HEK293 (cell line): ENCODE results near the gene EPDR1.
A peak's percentile ranks its signal among the peaks of the same experiment; 100 is the strongest.

Experiments
- CTCF ChIA-PET: fragments of 350-600 bp; formaldehyde crosslinking; extraction: SDS; loops from one replicate; lab custom pipeline; 2021; ENCODE audit warnings: antibody characterized with exemption; lab: Yijun Ruan, JAX
- POLR2A ChIA-PET: fragments of 300-600 bp; formaldehyde crosslinking; extraction: SDS; loops from one replicate; lab custom pipeline; 2020; ENCODE audit warnings: antibody characterized with exemption, inconsistent platforms; lab: Yijun Ruan, JAX
- H3K27ac ChIP-seq: fragments of 200-500 bp; sonication (Bioruptor generic); 2 replicates; pipeline ENCODE4 v1.5.1; 2014; ENCODE audit warnings: low read depth, low read length, control low read depth, inconsistent platforms; ENCODE audit errors: extremely low read depth
- H3K36me3 ChIP-seq, 2 experiments: fragments of 200-500 bp in 1 of 2; sonication (Bioruptor generic) in 1 of 2; 1 replicate in 1 of 2; 2 replicates in 1 of 2; pipeline ENCODE4 v1.5.1; 2014 to 2017; ENCODE audit warnings: inconsistent platforms in 2 of 2, low read length in 2 of 2; ENCODE audit not compliant: control insufficient read depth in 2 of 2, insufficient read depth in 1 of 2
- H3K4me1 ChIP-seq: fragments of 200-500 bp; sonication (Bioruptor generic); 2 replicates; pipeline ENCODE4 v1.5.1; 2014; ENCODE audit warnings: mild to moderate bottlenecking, low read length, inconsistent platforms; ENCODE audit not compliant: control insufficient read depth, insufficient read depth
- H3K4me3 ChIP-seq: 2 replicates; pipeline ENCODE4 v1.5.1; 2011; ENCODE audit warnings: low read depth, mild to moderate bottlenecking, control low read depth, low read length, moderate library complexity
- H3K9me3 ChIP-seq: fragments of 200-500 bp; sonication (Bioruptor generic); 2 replicates; pipeline ENCODE4 v1.5.1; 2014; ENCODE audit warnings: low read depth, low read length, inconsistent platforms; ENCODE audit not compliant: control insufficient read depth, insufficient read depth
- GLIS1 ChIP-seq: fragments of 450-650 bp; formaldehyde crosslinking; IDR thresholded peaks from 2 replicates; pipeline ENCODE4 v1.5.1; 2016; ENCODE audit warnings: missing biosample characterization, missing genetic modification characterization
- GLIS2 ChIP-seq: fragments of 450-650 bp; formaldehyde crosslinking; IDR thresholded peaks from 2 replicates; pipeline ENCODE4 v1.5.1; 2016; ENCODE audit warnings: missing biosample characterization, missing genetic modification characterization
- HIC1 ChIP-seq: fragments of 450-650 bp; formaldehyde crosslinking; IDR thresholded peaks from 2 replicates; pipeline ENCODE4 v1.5.1; 2016; ENCODE audit warnings: missing biosample characterization, missing genetic modification characterization
- HOXD13 ChIP-seq: sonication (generic); formaldehyde crosslinking; IDR thresholded peaks from 2 replicates; pipeline ENCODE4 v1.8.0; 2022; ENCODE audit warnings: missing genetic modification reagents, borderline replicate concordance
- KLF17 ChIP-seq: fragments of 450-650 bp; formaldehyde crosslinking; IDR thresholded peaks from 2 replicates; pipeline ENCODE4 v1.5.1; 2016; ENCODE audit warnings: missing biosample characterization, missing genetic modification characterization
- PATZ1 ChIP-seq: fragments of 450-650 bp; formaldehyde crosslinking; IDR thresholded peaks from 2 replicates; pipeline ENCODE4 v1.5.1; 2016; ENCODE audit warnings: missing biosample characterization, missing genetic modification characterization
- SP3 ChIP-seq: fragments of 450-650 bp; formaldehyde crosslinking; IDR thresholded peaks from 2 replicates; pipeline ENCODE4 v1.5.1; 2016; ENCODE audit warnings: missing biosample characterization, missing genetic modification characterization
- SP7 ChIP-seq: fragments of 450-650 bp; formaldehyde crosslinking; IDR thresholded peaks from 2 replicates; pipeline ENCODE4 v1.5.1; 2016; ENCODE audit warnings: missing biosample characterization, missing genetic modification characterization
- TRIM28 ChIP-seq: IDR thresholded peaks from 2 replicates; pipeline ENCODE4 v1.6.1; 2011; ENCODE audit warnings: low read length, control low read depth, borderline replicate concordance
- TSHZ1 ChIP-seq: fragments of 450-650 bp; formaldehyde crosslinking; IDR thresholded peaks from 2 replicates; pipeline ENCODE4 v1.5.1; 2016; ENCODE audit warnings: missing biosample characterization, missing genetic modification characterization, borderline replicate concordance
- ZBTB10 ChIP-seq: fragments of 450-650 bp; formaldehyde crosslinking; IDR thresholded peaks from 2 replicates; pipeline ENCODE4 v1.5.1; 2016; ENCODE audit warnings: missing biosample characterization, missing genetic modification characterization
- ZBTB20 ChIP-seq: fragments of 450-650 bp; formaldehyde crosslinking; IDR thresholded peaks from 2 replicates; pipeline ENCODE4 v1.5.1; 2016; ENCODE audit warnings: missing biosample characterization, missing genetic modification characterization
- ZBTB48 ChIP-seq: fragments of 450-650 bp; formaldehyde crosslinking; IDR thresholded peaks from 2 replicates; pipeline ENCODE4 v1.5.1; 2016; ENCODE audit warnings: missing biosample characterization, missing genetic modification characterization
- ZBTB6 ChIP-seq: fragments of 450-650 bp; formaldehyde crosslinking; IDR thresholded peaks from 2 replicates; pipeline ENCODE4 v1.5.1; 2017; ENCODE audit warnings: missing biosample characterization, missing genetic modification characterization
- ZBTB8A ChIP-seq: fragments of 450-650 bp; formaldehyde crosslinking; IDR thresholded peaks from 2 replicates; pipeline ENCODE4 v1.5.1; 2016; ENCODE audit warnings: missing biosample characterization, missing genetic modification characterization
- ZFP3 ChIP-seq: fragments of 450-650 bp; formaldehyde crosslinking; IDR thresholded peaks from 2 replicates; pipeline ENCODE4 v1.5.1; 2016; ENCODE audit warnings: low read depth, missing biosample characterization, missing genetic modification characterization
- ZIC2 ChIP-seq: fragments of 450-650 bp; formaldehyde crosslinking; IDR thresholded peaks from 2 replicates; pipeline ENCODE4 v1.5.1; 2016; ENCODE audit warnings: missing biosample characterization, missing genetic modification characterization
- ZNF398 ChIP-seq: fragments of 450-650 bp; formaldehyde crosslinking; IDR thresholded peaks from 2 replicates; pipeline ENCODE4 v1.5.1; 2017; ENCODE audit warnings: missing biosample characterization, missing genetic modification characterization
- ZNF561 ChIP-seq: fragments of 450-650 bp; IDR thresholded peaks from 2 replicates; pipeline ENCODE4 v1.5.1; 2018; ENCODE audit warnings: missing biosample characterization, missing genetic modification characterization, borderline replicate concordance
- ZXDB ChIP-seq: fragments of 450-650 bp; formaldehyde crosslinking; IDR thresholded peaks from 2 replicates; pipeline ENCODE4 v1.5.1; 2016; ENCODE audit warnings: missing biosample characterization, missing genetic modification characterization

Gene EPDR1

GRCh38 chr7:37920849-37921805 lies 687 bp downstream of the EPDR1 start:
- CTCF ChIA-PET = interaction anchor here (0.6 to 0.9 kb wide), 3 partner anchors 121 to 426 kb away, joined by 3 to 5 read pairs (median 3); no protein-coding TSS in a partner anchor
- H3K4me3 ChIP-seq = peak overlapping the region; percentile 56
- no peaks in the 10 kb centered on the region for H3K4me1 ChIP-seq
- POLR2A ChIA-PET = interaction anchor here (0.6 kb wide), 2 partner anchors 257 to 827 kb away, joined by 3 read pairs; partner anchors contain the start of gene STARD3NL
- H3K36me3 ChIP-seq = no peaks in the 10 kb centered on the region
- H3K27ac ChIP-seq = peak overlapping the region; percentile 81; the same call in 1 of the 2 replicates
- H3K9me3 ChIP-seq = no peaks in the 10 kb centered on the region
- TF ChIP-seq TRIM28 = no peak
- peak; percentile 96 for TF ChIP-seq ZBTB8A (tag by site-specific recombination)
- no peak for TF ChIP-seq TSHZ1 (tag by site-specific recombination)
- TF ChIP-seq ZFP3 (tag by site-specific recombination) = no peak
- TF ChIP-seq GLIS1 (tag by site-specific recombination) = peak; percentile 66
- peak; percentile 68 for TF ChIP-seq PATZ1 (tag by site-specific recombination)
- TF ChIP-seq HIC1 (tag by site-specific recombination) = peak; percentile 92
- TF ChIP-seq ZBTB48 = peak; percentile 83; the same call in 1 of the 2 replicates
- TF ChIP-seq ZBTB6 (tag by site-specific recombination) = 0 out of 2 replicates have a peak, but pooled peaks have one; percentile 15
- peak; percentile 22; the same call in 1 of the 2 replicates for TF ChIP-seq SP7 (tag by site-specific recombination)
- TF ChIP-seq ZNF398 (tag by site-specific recombination) = peak; percentile 17; the same call in 1 of the 2 replicates
- peak; percentile 75 for TF ChIP-seq ZXDB
- peak; percentile 24; the same call in 1 of the 2 replicates for TF ChIP-seq ZIC2 (tag by site-specific recombination)
- TF ChIP-seq SP3 (tag by site-specific recombination) = peak; percentile 63
- TF ChIP-seq ZBTB20 (tag by site-specific recombination) = peak; percentile 65
- TF ChIP-seq KLF17 (tag by site-specific recombination) = 0 out of 2 replicates have a peak, but pooled peaks have one; percentile 26
- TF ChIP-seq GLIS2 (tag by site-specific recombination) = peak; percentile 85
- peak; percentile 19; the same call in 1 of the 2 replicates for TF ChIP-seq ZNF561
- TF ChIP-seq HOXD13 (CRISPR knock-in tag) = no peak
- TF ChIP-seq ZBTB10 = peak; percentile 43; the same call in 1 of the 2 replicates
